GM21390 (cell line): Measurements from ENCODE around the gene FAM117B.
A peak's percentile ranks its signal among the peaks of the same experiment; 100 is the strongest.
"Not testable (repeated sequence)": the region's sequence is repeated elsewhere in the genome, so short reads cannot be mapped to it uniquely, and the experiment has no call there.

Experiments
- ATAC-seq: cut with Tn5 transposase; IDR thresholded peaks from one replicate; pipeline ENCODE4 v1.9.1; 2021; ENCODE audit not compliant: unreplicated experiment

The FAM117B gene

DNA sequence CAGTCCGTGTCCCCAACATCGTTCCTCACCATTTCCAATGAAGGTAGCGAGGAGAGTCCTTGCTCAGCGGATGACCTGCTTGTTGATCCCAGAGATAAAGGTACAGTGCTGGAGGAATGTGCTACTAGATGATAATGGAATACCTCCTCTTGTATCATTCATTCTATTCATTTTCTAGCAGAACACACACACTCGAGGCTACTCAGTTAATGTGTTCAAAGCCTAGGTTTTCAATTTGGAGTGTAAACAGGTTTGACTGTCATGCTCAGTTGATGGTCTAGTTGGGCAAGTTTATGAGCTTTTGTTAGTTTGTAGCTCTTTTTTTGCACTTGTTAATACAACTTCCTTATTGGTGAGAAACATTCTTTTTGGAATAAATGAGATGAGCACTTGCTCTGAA, 122.6 kb downstream of the FAM117B start:
- no peak for ATAC-seq

DNA sequence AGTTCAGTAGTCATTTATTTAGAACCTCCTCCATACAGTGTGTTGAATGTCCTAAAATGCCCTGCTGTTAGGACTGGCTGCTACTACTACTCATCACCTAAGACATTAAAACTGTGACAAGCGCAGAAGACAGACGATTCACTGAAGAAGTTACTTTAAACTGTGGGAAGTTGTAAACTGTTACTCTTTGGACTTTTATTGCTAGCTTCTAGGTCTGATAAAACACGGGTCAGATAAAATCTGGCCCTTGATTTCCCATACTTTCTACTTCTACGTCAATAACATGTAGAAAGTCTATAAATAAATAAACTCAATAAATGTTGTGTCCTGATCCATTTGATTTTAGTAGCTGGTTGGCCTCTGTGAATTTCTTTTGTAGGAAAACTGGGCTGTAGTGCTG, 123.4 kb downstream of the FAM117B start:
- no peak for ATAC-seq

DNA sequence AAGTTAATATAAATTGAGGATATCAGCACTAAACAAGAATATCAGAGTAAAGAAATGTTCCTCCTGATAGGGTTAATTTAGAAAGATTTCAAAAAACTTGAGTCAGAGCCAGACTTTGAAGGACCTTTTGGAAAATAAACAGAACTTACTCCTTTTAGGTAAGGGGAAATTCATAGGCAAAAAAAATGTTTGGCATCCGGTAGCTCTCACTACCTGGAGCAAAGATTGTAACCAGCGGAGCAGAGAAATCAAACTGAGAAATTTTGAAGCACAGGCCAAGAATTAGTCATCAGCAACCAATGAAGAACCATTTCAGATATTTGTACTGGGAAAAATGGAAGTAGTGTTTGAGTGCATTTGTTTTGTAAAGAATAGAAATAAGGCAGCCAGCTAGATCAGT, 123.8 kb downstream of the FAM117B start:
- ATAC-seq, result no peak

DNA sequence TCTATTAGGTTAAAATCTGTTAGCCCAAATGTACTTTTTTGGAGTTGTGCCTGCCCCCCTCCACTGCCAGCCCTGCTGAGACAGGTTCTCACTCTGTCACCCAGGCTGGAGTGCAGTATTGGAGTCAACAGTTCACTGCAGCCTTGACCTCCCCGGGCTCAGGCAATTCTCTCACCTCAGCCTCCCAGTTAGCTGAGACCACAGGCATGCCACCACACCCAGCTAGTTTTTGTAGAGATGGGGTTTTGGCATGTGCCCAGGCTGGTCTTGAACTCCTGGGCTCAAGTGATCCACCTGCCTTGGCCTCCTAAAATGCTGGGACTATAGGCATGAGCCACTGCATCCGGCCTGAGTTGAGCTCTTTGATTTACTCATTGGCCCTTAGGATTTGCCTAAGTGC, 126.1 kb downstream of the FAM117B start:
- ATAC-seq, result no peak

DNA sequence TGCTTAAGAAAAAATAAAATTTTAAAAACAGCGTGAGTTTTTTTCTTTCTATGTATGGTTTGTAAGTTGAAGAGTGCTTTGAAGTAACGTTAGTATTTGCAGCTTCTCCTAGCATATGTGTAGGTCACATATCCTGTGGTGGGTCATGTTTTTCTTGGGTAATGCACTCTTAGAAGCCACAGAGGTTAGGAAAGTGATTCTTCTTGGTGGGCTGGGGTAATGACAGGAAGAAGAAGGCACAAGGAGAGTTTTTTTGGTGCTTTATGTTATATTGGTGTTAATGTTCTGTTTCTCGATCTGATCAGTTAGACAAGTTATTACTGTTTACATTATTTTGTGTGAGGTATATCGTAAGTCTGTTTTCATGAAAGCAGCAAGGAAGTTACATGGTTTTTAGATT, 127.8 kb downstream of the FAM117B start:
- no peak for ATAC-seq

DNA sequence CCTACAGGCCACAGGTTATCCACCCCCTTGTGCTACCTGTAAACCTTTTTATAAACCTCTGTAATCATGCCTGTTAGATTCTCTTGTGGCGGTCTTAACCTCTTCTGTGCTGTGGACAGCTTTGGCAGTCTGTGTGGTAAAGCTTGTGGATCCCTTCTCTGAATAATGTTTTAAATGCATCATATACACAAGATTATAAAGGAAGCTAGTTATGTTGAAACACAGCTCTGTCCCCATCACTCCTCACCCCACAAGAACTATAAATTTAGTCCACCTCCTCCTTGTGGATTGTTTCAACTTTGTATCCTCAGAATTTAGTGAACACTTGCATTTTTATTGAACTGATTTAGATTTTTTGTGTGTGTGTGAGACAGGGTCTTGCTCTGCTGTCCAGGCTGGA, 129.1 kb downstream of the FAM117B start:
- ATAC-seq, result no peak

DNA sequence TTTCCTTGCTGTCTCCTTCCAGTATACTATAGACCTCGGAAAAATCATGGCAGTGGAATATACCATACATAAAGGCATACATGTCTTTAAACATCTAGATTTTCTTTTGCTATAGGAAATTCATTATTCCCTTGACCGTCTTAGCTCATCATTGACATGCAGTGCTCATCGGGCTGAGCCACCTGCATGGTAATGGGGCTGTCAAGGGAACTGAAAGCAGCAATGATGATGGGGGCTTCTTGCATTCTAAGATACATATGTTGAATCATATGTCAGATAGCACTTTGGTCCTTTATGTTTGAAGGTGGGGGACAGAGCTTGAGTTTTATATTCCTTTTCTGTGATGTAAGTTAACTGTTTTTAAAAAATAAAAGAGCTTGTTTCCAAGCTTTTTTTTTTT, 130.2 kb downstream of the FAM117B start:
- ATAC-seq, result no peak

DNA sequence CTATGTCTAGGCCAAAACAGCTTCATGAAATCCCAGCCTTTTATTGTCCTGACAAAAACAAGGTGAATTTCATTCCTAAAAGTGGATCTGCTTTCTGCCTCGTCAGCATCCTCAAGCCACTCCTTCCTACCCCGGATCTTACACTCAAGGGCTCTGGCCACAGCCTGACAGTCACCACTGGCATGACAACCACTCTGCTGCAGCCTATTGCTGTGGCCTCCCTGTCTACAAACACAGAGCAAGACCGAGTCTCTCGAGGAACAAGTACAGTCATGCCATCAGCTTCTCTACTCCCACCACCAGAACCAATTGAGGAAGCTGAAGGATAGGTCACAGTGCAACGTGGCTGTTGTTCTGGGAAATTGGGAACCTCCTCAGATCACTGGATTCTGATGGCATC, 130.7 kb downstream of the FAM117B start:
- no peak for ATAC-seq

DNA sequence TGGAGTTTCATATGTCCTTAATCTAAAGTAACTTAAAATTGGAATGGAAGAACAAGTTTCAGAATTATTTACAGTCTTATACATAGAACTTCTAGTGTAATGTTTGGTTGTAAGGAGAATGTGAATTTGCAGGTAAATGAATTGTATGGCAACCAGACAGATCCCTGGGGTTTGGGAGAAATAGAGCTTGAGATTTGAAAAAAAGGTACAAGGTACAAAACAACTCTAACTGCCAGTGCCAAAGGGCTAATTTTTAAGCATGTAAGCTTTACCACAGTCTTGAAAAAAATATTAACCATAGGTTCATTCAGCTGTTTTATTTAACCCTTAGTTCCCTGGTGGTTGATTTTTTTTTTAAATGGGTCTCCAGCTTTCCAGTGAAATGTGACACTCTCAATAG, 133.5 kb downstream of the FAM117B start:
- no peak for ATAC-seq

DNA sequence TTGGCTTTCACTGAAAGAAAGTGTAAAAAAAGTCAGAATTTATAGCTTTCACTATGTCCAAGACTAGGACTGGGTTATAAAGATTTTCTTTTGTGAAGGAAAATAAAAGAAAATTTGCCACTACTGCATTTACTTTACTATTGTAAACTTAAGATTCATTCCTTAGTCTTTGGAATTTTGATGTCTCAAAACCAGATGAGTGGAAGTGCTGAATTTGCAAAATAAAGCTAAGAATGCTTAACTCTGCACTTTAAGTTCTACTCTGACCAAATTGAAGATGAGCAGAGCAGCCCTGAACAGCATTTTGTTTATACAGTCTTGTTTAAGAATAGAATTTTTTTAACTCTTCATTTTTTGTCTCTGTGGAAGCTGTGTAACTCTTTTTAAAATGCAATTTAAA, 134.4 kb downstream of the FAM117B start:
- ATAC-seq, result no peak

DNA sequence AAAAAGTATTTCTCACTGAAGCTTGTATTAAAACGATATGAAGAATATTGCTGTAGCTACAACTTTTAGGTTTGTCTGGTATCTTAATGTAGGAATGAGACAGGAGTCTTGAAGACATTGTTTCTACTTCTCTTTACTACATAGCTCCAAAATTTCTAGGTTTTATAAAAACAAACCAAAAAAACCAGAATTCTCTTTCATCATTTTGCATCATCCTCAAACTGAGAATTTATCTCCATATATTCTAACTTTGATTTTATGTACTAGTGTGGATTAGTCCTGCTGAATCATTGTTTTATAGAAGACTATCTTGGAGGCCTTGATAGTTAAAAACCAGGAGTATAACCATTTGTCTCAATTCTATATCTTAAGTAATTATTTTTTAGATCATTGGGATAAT, 136.6 kb downstream of the FAM117B start:
- no peak for ATAC-seq

DNA sequence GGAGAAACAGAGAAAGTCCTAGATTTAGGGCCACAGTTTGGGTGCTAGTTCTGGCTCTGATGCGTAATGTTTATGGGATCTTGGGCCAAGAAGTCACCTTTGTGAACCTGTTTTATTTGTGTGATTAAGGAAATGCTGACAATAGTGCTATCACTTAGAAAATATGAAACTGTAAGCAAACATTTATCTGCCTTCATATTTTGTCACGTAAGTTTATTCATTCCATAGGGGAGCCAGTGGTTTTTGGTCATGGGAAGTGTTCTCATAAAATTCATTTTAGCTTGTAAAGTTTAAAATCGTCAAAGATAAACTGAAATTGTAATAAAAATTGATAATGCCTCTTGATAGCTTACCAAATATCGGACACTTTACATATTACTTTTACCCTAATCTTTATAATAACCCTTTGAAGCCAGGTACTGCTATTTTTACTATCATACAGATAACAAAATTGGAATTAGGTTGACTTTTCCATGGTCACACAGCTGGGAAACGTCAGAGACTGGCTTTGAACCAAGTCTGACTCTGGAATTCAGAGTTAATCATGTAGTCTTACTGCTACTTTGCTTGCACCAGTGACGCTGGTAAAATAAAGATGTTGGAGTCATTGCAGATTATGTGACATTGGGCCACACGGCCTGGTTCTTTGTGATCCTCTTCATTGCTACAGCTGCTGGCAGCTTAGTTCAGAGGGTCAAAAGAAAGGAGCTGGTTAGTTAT, 137.1 kb downstream of the FAM117B start:
- no peak for ATAC-seq

DNA sequence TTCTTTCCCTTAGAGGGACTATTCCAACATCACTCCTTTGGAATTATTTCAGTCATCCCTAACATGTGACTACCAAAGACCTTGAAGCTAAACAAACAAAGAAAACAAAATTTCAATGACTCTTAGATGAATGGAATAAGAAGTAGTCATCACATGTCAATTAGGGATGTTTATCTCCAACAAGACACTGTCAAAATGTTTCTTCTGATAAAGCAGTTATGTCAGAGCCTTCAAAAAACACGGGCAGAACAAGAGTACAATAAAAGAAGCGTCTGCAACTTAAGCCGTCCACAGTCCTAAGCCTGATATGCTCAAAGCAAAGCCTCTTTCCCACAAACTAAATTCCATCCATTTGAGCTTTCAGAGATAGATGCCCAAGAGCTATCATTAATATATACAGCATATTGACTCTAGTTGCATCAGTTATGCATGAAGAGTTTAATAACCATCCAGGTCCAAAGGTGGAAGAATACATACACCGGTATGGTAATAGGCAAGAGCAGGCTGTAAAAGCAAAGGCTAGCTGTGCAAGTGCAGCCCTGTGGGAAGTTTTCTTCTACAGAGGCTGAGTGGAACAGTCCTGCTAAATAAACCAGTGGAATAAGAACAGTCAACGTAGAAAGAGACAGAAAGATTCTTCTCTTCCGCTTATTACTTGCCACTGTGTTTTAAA, 138.7 kb downstream of the FAM117B start:
- ATAC-seq, result no peak

DNA sequence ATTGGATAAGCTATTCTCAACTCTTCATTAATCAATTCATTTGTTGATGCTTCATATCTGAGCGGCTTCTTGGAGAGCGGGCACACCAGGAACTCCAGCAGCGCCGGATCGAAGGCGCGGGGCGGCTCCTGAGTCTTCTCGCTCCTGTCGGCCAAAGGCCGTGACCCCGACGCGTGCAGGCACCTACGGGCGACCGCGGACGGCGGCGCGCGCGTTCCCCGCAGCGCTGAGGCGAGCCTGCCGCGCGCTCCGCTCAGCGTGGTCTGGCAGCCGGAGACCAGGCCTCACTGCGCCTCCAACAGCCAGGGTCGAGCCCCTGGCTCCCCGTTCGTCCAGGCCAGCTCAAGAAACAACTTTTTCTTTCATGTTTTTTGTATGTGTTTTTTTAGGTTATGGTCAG, 139.3 kb downstream of the FAM117B start:
- no peak for ATAC-seq

DNA sequence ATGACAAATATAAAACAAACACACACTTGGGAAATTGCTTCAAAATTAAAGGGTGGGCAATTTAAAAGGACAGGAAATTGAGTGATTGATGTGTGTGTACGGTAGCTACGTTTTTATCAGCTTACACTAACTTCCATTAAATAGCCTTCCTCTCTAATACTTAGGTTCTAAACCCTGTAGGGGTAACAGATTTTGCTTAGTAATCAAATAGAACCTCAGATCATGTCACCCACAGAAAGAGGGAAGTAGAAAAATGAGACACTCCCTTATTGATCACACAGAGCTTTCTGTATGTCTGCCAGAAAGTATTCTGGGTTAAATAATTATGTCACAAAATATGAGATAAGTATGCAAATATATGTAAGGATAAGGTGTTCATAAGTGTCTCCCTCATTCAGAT, 143.4 kb downstream of the FAM117B start:
- no peak for ATAC-seq

DNA sequence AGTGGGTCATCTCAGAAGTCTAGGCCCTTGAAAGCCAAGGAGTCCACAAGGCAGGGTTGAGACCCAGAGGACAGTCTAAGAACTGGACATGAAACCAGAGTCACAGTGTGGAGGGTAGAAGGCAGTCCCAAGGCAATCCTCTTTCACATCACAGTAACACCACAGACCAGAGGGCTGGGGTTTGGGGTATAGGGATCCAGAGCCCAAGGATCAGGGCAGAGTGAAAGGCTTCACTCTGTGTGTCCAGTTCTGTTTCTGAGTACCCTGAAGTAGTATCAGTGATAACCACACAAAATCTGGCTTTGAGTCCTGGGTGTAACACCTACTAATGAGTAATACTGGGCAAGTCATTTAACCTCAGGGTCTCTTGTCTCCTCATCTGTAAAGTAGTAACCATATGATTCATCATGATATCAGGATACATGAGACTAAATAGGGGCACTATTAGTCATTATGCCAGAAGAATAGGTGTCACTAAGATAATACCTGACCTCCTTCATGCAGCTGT, 145.8 kb downstream of the FAM117B start:
- ATAC-seq, result peak; percentile 93

DNA sequence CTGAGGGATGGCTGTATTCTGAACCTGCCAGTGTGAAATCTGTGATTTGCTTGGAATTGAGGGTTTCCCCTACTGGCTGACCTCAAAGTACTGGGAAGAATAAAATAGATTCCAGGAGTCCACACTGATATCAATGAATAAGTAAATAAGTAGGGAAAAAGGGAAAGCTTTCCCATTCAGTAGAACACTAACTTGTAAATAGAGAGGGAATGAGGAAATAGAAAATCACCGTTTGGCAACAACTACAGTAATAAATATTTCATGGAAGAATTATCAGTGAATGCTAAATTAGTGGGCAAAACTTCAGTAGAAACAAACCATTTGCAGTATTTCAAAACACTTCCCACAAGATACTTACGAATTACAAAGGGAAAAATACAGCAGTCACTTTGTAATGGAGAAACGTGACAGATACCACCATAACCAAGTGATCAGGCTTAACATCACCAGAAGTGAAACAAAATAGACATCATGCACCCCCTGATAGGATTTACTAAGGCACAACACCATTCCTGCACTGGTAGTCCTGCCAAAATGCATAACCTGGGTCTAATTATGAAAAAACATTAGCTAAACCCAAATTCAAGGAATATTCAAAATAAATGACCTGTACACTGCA, 148.3 kb downstream of the FAM117B start:
- ATAC-seq, result no peak

DNA sequence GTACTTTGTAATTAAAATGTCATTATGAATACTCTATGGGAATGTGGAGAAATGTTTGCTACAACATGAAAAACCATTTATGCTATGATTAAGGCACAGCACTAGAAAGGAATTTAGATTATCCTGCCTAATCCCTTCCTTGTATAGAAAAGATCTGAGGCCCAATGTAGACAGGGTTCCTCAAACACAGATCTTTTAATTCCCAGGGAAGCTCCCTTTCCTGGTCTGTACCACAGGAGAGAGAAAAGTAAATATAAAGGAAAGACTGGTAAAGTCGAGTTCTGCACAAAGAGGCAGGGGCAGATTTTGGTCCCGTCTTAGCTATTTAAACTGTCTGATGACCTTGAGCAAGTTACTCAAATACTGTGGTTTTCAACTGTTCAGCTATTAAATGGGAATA, 152.1 kb downstream of the FAM117B start:
- no peak for ATAC-seq

DNA sequence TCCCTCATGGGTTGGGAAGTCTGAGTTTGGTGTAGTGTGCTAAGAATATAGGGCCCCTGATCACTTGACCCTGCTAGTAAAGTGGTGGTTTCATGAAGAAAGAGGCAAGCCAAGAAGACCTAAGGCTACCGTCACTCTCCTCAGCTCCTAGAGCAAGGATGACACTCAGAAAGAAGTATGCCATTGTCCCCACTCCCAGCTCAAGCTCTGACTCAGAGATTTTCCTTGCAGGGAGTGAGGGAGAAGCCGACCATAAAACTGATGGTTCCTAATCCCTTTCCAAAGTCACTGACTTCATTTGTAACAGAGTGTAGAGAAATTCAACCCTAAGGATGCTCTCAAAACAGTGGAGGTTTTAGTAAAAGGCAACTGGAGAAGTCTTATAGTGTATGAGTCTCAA, 155.9 kb downstream of the FAM117B start:
- ATAC-seq, result no peak

DNA sequence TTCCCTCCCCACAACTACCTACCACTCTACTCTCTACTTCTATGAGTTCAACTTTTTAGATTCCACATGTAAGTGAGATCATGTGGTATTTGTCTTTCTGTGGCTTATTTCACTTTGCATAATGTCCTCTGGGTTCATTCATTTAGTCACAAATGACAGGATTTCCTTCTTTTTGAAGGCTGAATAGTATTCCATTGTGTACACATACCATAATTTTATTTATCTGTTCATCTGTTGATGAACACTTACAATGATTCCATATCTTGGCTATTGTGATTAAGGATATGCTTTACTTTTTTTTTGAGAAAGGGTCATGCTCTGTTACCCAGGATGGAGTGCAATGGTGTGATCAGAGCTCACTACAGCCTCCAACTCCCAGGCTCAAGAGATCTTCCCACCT, 163.2 kb downstream of the FAM117B start:
- no peak for ATAC-seq

DNA sequence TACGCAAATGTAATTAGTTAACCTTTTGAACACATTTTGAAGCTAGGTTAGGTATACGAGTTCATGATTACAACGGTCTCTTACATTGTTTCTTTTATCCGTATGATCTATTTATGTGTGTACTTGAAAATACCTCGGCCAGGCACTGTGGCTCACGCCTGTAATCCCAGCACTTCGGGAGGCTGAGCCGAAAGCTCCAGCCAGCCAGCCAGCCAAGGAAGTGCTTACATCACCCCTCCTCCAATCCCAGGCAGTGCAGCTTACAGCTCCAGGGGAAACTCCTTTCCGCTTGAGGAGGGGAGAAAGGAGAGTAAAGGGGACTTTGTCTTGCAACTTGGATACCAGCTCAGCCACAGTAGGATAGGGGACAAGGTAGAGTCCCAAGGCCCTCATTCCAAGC, 171.1 kb downstream of the FAM117B start:
- not testable (repeated sequence) for ATAC-seq

DNA sequence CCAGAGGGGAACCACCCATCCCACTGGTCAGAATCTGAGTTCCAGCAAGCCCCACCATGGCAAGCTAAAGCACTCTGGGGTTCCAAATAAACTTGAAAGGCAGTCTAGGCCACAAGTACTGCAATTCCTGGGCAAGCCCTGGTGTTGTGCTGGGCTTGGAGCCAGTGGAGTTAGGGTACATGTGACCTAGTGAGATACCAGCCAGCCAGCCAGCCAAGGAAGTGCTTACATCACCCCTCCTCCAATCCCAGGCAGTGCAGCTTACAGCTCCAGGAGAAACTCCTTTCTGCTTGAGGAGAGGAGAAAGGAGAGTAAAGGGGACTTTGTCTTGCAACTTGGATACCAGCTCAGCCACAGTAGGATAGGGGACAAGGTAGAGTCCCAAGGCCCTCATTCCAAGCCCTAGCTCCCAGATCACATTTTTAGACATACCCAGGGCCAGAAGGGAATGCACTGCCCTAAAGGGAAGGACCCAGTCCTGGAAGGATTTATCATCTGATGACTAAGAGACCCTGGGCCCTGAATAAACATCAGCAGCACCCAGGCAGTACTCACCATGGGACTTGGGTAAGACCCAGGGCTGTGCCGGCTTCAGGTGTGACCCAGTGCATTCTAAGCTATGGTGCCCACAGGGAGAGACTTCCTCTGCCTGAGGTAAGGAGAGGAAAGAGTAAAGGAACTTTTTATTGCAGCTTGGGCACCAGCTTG, 172.8 kb downstream of the FAM117B start:
- not testable (repeated sequence) for ATAC-seq
